ENCODE data around the gene MAL. TPM values are rescaled to one million over a fixed set of nuclear protein-coding genes. Genes with fewer than 3 reads are reported as not detected.

The MAL gene
- total RNA-seq, 4 donors from 2014 or later: 1.2 TPM; not detected in 3

- peak in 1 of 3 donors; percentile 23 for DNase-seq
- Histone ChIP-seq H3K4me1 (no peaks in the 10 kb centered on the region), H3K4me3 (no peak overlapping the region), H3K27me3 (no peaks in the 10 kb centered on the region), H3K9me3 (no peaks in the 10 kb centered on the region), H3K36me3 (no peaks in the 10 kb centered on the region), H3K27ac (no peak overlapping the region)
- TF ChIP-seq POLR2A (IDR thresholded peaks at IDR 0.05) (no peak), CTCF (IDR thresholded peaks at IDR 0.05) (no peak)
Observed at GRCh38 chr2:95001051-95001562, 24.4 kb upstream of the MAL start.

- no peaks in the 10 kb centered on the region for H3K36me3 ChIP-seq
- no peak for DNase-seq
- no peak overlapping the region for H3K27ac ChIP-seq
- TF ChIP-seq CTCF (IDR thresholded peaks at IDR 0.05) (no peak), POLR2A (IDR thresholded peaks at IDR 0.05) (no peak)
- no peaks in the 10 kb centered on the region for H3K4me1 ChIP-seq
- no peaks in the 10 kb centered on the region for H3K9me3 ChIP-seq
- H3K4me3 ChIP-seq: no peak overlapping the region
- no peaks in the 10 kb centered on the region for H3K27me3 ChIP-seq
Observed at GRCh38 chr2:95001701-95002100, 23.8 kb upstream of the MAL start.

GRCh38 chr2:95002498-95002897, 23.0 kb upstream of the MAL start:
- DNase-seq: no peak
- Histone ChIP-seq H3K27me3 (no peaks in the 10 kb centered on the region), H3K4me3 (no peak overlapping the region), H3K36me3 (no peaks in the 10 kb centered on the region), H3K27ac (no peak overlapping the region), H3K9me3 (no peaks in the 10 kb centered on the region), H3K4me1 (no peaks in the 10 kb centered on the region)
- TF ChIP-seq CTCF (IDR thresholded peaks at IDR 0.05): no peak
- TF ChIP-seq POLR2A (IDR thresholded peaks at IDR 0.05): no peak

- no peak overlapping the region for H3K27ac ChIP-seq
- TF ChIP-seq CTCF (IDR thresholded peaks at IDR 0.05) (no peak), POLR2A (IDR thresholded peaks at IDR 0.05) (no peak)
- H3K4me3 ChIP-seq: no peak overlapping the region
- DNase-seq: peak in 1 of 3 donors; percentile 9
- no peaks in the 10 kb centered on the region for H3K27me3 ChIP-seq
- H3K4me1 ChIP-seq: no peaks in the 10 kb centered on the region
- no peaks in the 10 kb centered on the region for H3K36me3 ChIP-seq
- no peaks in the 10 kb centered on the region for H3K9me3 ChIP-seq
Observed at GRCh38 chr2:95004287-95004686, 21.2 kb upstream of the MAL start.

GRCh38 chr2:95004711-95005110, 20.8 kb upstream of the MAL start:
- Histone ChIP-seq H3K4me3 (no peak overlapping the region), H3K27me3 (no peaks in the 10 kb centered on the region), H3K27ac (no peak overlapping the region), H3K4me1 (no peaks in the 10 kb centered on the region), H3K36me3 (no peaks in the 10 kb centered on the region), H3K9me3 (no peaks in the 10 kb centered on the region)
- peak in 1 of 3 donors; percentile 13 for DNase-seq
- TF ChIP-seq CTCF (IDR thresholded peaks at IDR 0.05): no peak

GRCh38 chr2:95005726-95006125, 19.8 kb upstream of the MAL start:
- no peaks in the 10 kb centered on the region for H3K27me3 ChIP-seq
- H3K4me3 ChIP-seq: no peak overlapping the region
- H3K9me3 ChIP-seq: no peaks in the 10 kb centered on the region
- H3K4me1 ChIP-seq: no peaks in the 10 kb centered on the region
- peak in 1 of 3 donors; percentile 36 for DNase-seq
- no peak overlapping the region for H3K27ac ChIP-seq
- TF ChIP-seq CTCF (IDR thresholded peaks at IDR 0.05) (no peak), POLR2A (IDR thresholded peaks at IDR 0.05) (no peak)
- H3K36me3 ChIP-seq: no peaks in the 10 kb centered on the region

Measured in Peyer's patch (tissue), 4 donors.